DOHH2 (cell line): ENCODE results near the gene MMS22L.

Experiments used
- H3F3A ChIP-seq: fragments of 200-600 bp; sonication (generic), shearing (Covaris generic); 2 replicates; pipeline ENCODE4 v1.6.0; 2016; ENCODE audit warnings: antibody characterized with exemption, mild to moderate bottlenecking; ENCODE audit not compliant: control insufficient read depth, insufficient read depth
- H3K27ac ChIP-seq: fragments of 200-600 bp; sonication (generic); 2 replicates; pipeline ENCODE4 v1.5.1; 2014; ENCODE audit warnings: low read depth, mild to moderate bottlenecking, low read length, moderate library complexity
- H3K27me3 ChIP-seq: fragments of 200-600 bp; sonication (generic); 2 replicates; pipeline ENCODE4 v1.6.1; 2014; ENCODE audit warnings: mild to moderate bottlenecking, low read length, mixed read lengths; ENCODE audit not compliant: control insufficient read depth
- H3K36me3 ChIP-seq: fragments of 200-600 bp; sonication (generic); 2 replicates; pipeline ENCODE4 v1.6.1; 2014; ENCODE audit warnings: mild to moderate bottlenecking, low read length, moderate library complexity, mixed read lengths; ENCODE audit not compliant: control insufficient read depth
- H3K4me1 ChIP-seq: fragments of 200-600 bp; sonication (generic); 2 replicates; pipeline ENCODE4 v1.6.1; 2014; ENCODE audit warnings: mild to moderate bottlenecking, low read length, mixed read lengths; ENCODE audit not compliant: control insufficient read depth
- H3K4me2 ChIP-seq: fragments of 200-600 bp; sonication (generic); 2 replicates; pipeline ENCODE4 v1.6.0; 2014; ENCODE audit warnings: mild to moderate bottlenecking, low read length, moderate library complexity
- H3K4me3 ChIP-seq: fragments of 200-600 bp; sonication (generic); 2 replicates; pipeline ENCODE4 v1.5.1; 2014; ENCODE audit warnings: mild to moderate bottlenecking, low read length, mixed read lengths
- H3K79me2 ChIP-seq: fragments of 200-600 bp; sonication (generic); 2 replicates; pipeline ENCODE4 v1.6.1; 2014; ENCODE audit warnings: mild to moderate bottlenecking, low read length, mixed read lengths; ENCODE audit not compliant: control insufficient read depth
- H3K9me2 ChIP-seq: fragments of 200-600 bp; sonication (generic); replicated peaks from 2 replicates; pipeline ENCODE4 v1.6.1; 2014; ENCODE audit warnings: mild to moderate bottlenecking, low read length, mixed read lengths; ENCODE audit not compliant: control insufficient read depth
- H3K9me3 ChIP-seq: fragments of 200-600 bp; sonication (generic); 2 replicates; pipeline ENCODE4 v1.6.1; 2014; ENCODE audit warnings: antibody characterized with exemption, low read length, mixed read lengths; ENCODE audit not compliant: control insufficient read depth, insufficient read depth
- H4K20me1 ChIP-seq: fragments of 200-600 bp; sonication (generic); 2 replicates; pipeline ENCODE4 v1.6.0; 2014; ENCODE audit warnings: low read depth, mild to moderate bottlenecking, antibody characterized with exemption, low read length, moderate library complexity; ENCODE audit not compliant: control insufficient read depth, insufficient read depth
- CTCF ChIP-seq: fragments of 200-600 bp; sonication (generic); IDR thresholded peaks from one replicate; pipeline ENCODE4 v1.5.1; 2014; ENCODE audit warnings: antibody characterized with exemption, mild to moderate bottlenecking, low read depth, low read length; ENCODE audit not compliant: poor library complexity, severe bottlenecking
- EZH2phosphoT487 ChIP-seq: fragments of 200-600 bp; sonication (generic); IDR thresholded peaks from 2 replicates; pipeline ENCODE4 v1.6.1; 2017; ENCODE audit warnings: borderline replicate concordance, mild to moderate bottlenecking, antibody characterized with exemption, low read length, moderate library complexity, mixed read lengths

The MMS22L gene

GRCh38 chr6:97215157-97215769 lies 67.8 kb downstream of the MMS22L start:
- Histone ChIP-seq H3K36me3 (peaks cover 30% of the 10 kb centered on the region), H4K20me1 (no peaks in the 10 kb centered on the region), H3K9me3 (no peaks in the 10 kb centered on the region), H3K79me2 (peaks cover 5% of the 10 kb centered on the region; the same call in 1 of the 2 replicates), H3K4me3 (no peak overlapping the region), H3F3A (peaks cover 4% of the 10 kb centered on the region; the same call in 1 of the 2 replicates), H3K27me3 (no peaks in the 10 kb centered on the region), H3K4me2 (no peak overlapping the region), H3K4me1 (no peaks in the 10 kb centered on the region), H3K9me2 (no peaks in the 10 kb centered on the region), H3K27ac (no peak overlapping the region)
- TF ChIP-seq CTCF, result peak; percentile 29
- no peak for TF ChIP-seq EZH2phosphoT487

GRCh38 chr6:97214671-97215070 lies 68.3 kb downstream of the MMS22L start:
- peaks cover 4% of the 10 kb centered on the region; the same call in 1 of the 2 replicates for H3F3A ChIP-seq
- no peaks in the 10 kb centered on the region for H4K20me1 ChIP-seq
- H3K27me3 ChIP-seq, result no peaks in the 10 kb centered on the region
- no peak for TF ChIP-seq CTCF
- TF ChIP-seq EZH2phosphoT487, result no peak
- no peak overlapping the region for H3K27ac ChIP-seq
- H3K36me3 ChIP-seq, result peaks cover 26% of the 10 kb centered on the region
- no peak overlapping the region for H3K4me2 ChIP-seq
- H3K4me1 ChIP-seq, result no peaks in the 10 kb centered on the region
- H3K9me2 ChIP-seq, result no peaks in the 10 kb centered on the region
- no peak overlapping the region for H3K4me3 ChIP-seq
- H3K9me3 ChIP-seq, result no peaks in the 10 kb centered on the region
- H3K79me2 ChIP-seq, result peaks cover 2% of the 10 kb centered on the region; the same call in 1 of the 2 replicates

GRCh38 chr6:97207383-97207782 lies 75.6 kb downstream of the MMS22L start:
- 0 out of 2 replicates have a peak, but pooled peaks cover 7% of the 10 kb centered on the region for H3K79me2 ChIP-seq
- TF ChIP-seq CTCF, result no peak
- TF ChIP-seq EZH2phosphoT487, result no peak
- H3K27me3 ChIP-seq, result no peaks in the 10 kb centered on the region
- H4K20me1 ChIP-seq, result 0 out of 2 replicates have a peak, but pooled peaks cover 3% of the 10 kb centered on the region
- no peaks in the 10 kb centered on the region for H3K4me1 ChIP-seq
- H3K36me3 ChIP-seq, result peaks cover 12% of the 10 kb centered on the region
- no peaks in the 10 kb centered on the region for H3K9me3 ChIP-seq
- no peak overlapping the region for H3K27ac ChIP-seq
- H3K4me2 ChIP-seq, result no peak overlapping the region
- H3K9me2 ChIP-seq, result no peaks in the 10 kb centered on the region
- H3K4me3 ChIP-seq, result no peak overlapping the region
- H3F3A ChIP-seq, result no peaks in the 10 kb centered on the region
